Measurements from ENCODE around the gene DOHH.

DNA sequence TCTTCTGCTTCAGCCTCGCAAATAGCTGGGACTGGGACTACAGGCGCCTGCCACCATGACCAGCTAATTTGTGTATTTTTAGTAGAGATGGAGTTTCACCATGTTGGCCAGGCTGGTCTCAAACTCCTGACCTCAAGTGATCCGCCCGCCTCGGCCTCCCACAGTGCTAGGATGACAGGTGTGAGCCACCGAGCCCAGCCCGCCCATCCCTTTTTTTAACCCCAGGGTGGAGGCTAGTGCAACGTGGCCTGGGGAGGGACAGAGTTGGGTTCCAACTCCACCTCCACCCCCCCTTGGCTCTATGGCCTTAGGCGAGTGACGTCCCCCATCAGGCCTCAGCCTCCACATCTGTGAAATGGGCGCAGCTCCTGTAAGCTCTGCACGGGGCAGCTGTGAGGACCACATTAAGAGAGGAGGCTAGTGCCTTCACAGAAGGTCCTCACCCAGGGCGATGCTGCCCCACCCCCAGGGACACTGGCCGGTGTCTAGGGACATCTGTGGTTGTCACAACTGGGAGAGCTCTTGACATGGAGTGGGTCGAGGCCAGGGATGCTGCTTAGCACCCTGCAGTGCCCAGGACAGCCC is 57.9 kb downstream of the DOHH start:
- TF ChIP-seq EZH2 (IDR thresholded peaks at IDR 0.05; ENCODE audit: low read length, unreplicated experiment): no peak
- no peak for TF ChIP-seq EZH2phosphoT487 (IDR thresholded peaks at IDR 0.05; ENCODE audit: borderline replicate concordance, low read length)

All from PC-3 (cell line).